Subcutaneous preadipocyte (primary cell): ENCODE data around the gene STAT5A. TPM values are rescaled to one million over a fixed set of nuclear protein-coding genes. Genes with fewer than 3 reads are reported as not detected.

ENCODE experiments used
- total RNA-seq: library from RNA; depleted of rRNA; stranded (reverse); fragments of >200 nt; gene quantifications from 2 replicates; pipeline ENCODE4 v1.2.3, GENCODE V29; 2012

Gene STAT5A
- 9.6 and 19.1 TPM in 2 replicates for total RNA-seq

GRCh38 chr17:42287977-42288802 lies at the start of gene STAT5A:
STAT5A (plus strand) TSS chr17:42288498; CDS start chr17:42289412, 914 bp downstream.

GRCh38 chr17:42276359-42276608 lies 12.0 kb upstream of the STAT5A start, which contains the start of gene STAT5B:
STAT5B (minus strand) TSS chr17:42276391; CDS start chr17:42232127, 44,264 bp downstream.

Other genes with a start within 250 kb of the STAT5A start
- under 0.01 and 0.37 TPM in 2 replicates for gene C17orf113, start 237.9 kb upstream of the STAT5A start, total RNA-seq
- gene ZNF385C, start 190.0 kb upstream of the STAT5A start, total RNA-seq = not detected in 2 replicates
- 4.5 and 7.0 TPM in 2 replicates for gene DHX58, start 175.8 kb upstream of the STAT5A start, total RNA-seq
- gene KAT2A, start 167.1 kb upstream of the STAT5A start, total RNA-seq = 13.6 and 15.6 TPM in 2 replicates
- gene HSPB9, start 165.7 kb upstream of the STAT5A start, total RNA-seq = not detected in 2 replicates
- gene RAB5C, start 133.5 kb upstream of the STAT5A start, total RNA-seq = 86.7 and 87.2 TPM in 2 replicates
- not detected in 2 replicates for gene KCNH4, start 107.4 kb upstream of the STAT5A start, total RNA-seq
- not detected in 2 replicates for gene HCRT, start 103.0 kb upstream of the STAT5A start, total RNA-seq
- gene GHDC, start 94.0 kb upstream of the STAT5A start, total RNA-seq = 9.0 and 15.1 TPM in 2 replicates
- 22.0 and 26.2 TPM in 2 replicates for gene STAT5B, start 12.1 kb upstream of the STAT5A start, total RNA-seq
- gene STAT3, start 99.9 kb downstream of the STAT5A start, total RNA-seq = 79.4 and 92.6 TPM in 2 replicates
- gene CAVIN1, start 134.8 kb downstream of the STAT5A start, total RNA-seq = 515 and 628 TPM in 2 replicates
- gene ATP6V0A1, start 170.4 kb downstream of the STAT5A start, total RNA-seq = 59.9 and 60.8 TPM in 2 replicates
- gene NAGLU, start 247.7 kb downstream of the STAT5A start, total RNA-seq = 25.4 and 29.1 TPM in 2 replicates